Astrocyte (in vitro differentiated cells and primary cell): Measurements from ENCODE around the gene OR52A1. TPM values are rescaled to one million over a fixed set of nuclear protein-coding genes. Genes with fewer than 3 reads are reported as not detected.

Experiments
- DNase-seq: peaks from one replicate; pipeline ENCODE4 v3.0.0-alpha.2; 2010; ENCODE audit warnings: low read depth
- FAIRE-seq: peaks from 2 replicates; lab custom pipeline; 2011; peaks lifted over from hg19 to GRCh38; lab: Jason Lieb, UNC
- H2AFZ ChIP-seq: 2 replicates; pipeline ENCODE4 v1.6.0; 2012; ENCODE audit warnings: low read depth, low read length, inconsistent platforms
- H3K27ac ChIP-seq: 2 replicates; pipeline ENCODE4 v1.5.1; 2011; ENCODE audit warnings: low read depth, low read length, inconsistent platforms
- H3K27me3 ChIP-seq: 2 replicates; pipeline ENCODE4 v1.6.0; 2011; ENCODE audit warnings: low read length, inconsistent platforms; ENCODE audit not compliant: insufficient read depth
- H3K36me3 ChIP-seq: 2 replicates; pipeline ENCODE4 v1.5.1; 2011; ENCODE audit warnings: low read length, inconsistent platforms; ENCODE audit not compliant: insufficient read depth
- H3K4me1 ChIP-seq: 2 replicates; pipeline ENCODE4 v1.5.1; 2011; ENCODE audit warnings: low read length, inconsistent platforms; ENCODE audit not compliant: insufficient read depth
- H3K4me2 ChIP-seq: 2 replicates; pipeline ENCODE4 v1.6.0; 2012; ENCODE audit warnings: low read length, inconsistent platforms
- H3K4me3 ChIP-seq: 2 replicates; pipeline ENCODE4 v1.5.1; 2011; ENCODE audit warnings: low read depth, mild to moderate bottlenecking, low read length, inconsistent platforms; ENCODE audit not compliant: insufficient read depth
- H3K79me2 ChIP-seq: 2 replicates; pipeline ENCODE4 v1.6.0; 2012; ENCODE audit warnings: mild to moderate bottlenecking, low read length, inconsistent platforms; ENCODE audit not compliant: insufficient read depth
- H3K9ac ChIP-seq: 2 replicates; pipeline ENCODE4 v1.6.0; 2012; ENCODE audit warnings: mild to moderate bottlenecking, low read length, inconsistent platforms
- H3K9me3 ChIP-seq: 2 replicates; pipeline ENCODE4 v1.5.1; 2012; ENCODE audit warnings: low read depth, mild to moderate bottlenecking, low read length, inconsistent platforms; ENCODE audit not compliant: insufficient read depth
- H4K20me1 ChIP-seq: 2 replicates; pipeline ENCODE4 v1.6.0; 2012; ENCODE audit warnings: low read length, inconsistent platforms; ENCODE audit not compliant: insufficient read depth
- H3K27ac Mint-ChIP-seq: one replicate; pipeline ENCODE4 v1.8.0; 2021; ENCODE audit warnings: mild to moderate bottlenecking, mixed read lengths; ENCODE audit not compliant: unreplicated experiment
- H3K27me3 Mint-ChIP-seq: one replicate; pipeline ENCODE4 v1.8.0; 2021; ENCODE audit warnings: low read depth, mixed read lengths; ENCODE audit not compliant: unreplicated experiment
- H3K36me3 Mint-ChIP-seq: one replicate; pipeline ENCODE4 v1.8.0; 2021; ENCODE audit warnings: low read depth, mixed read lengths; ENCODE audit not compliant: unreplicated experiment
- H3K4me1 Mint-ChIP-seq: one replicate; pipeline ENCODE4 v1.8.0; 2021; ENCODE audit warnings: low read depth, mixed read lengths; ENCODE audit not compliant: unreplicated experiment
- H3K4me3 Mint-ChIP-seq: one replicate; pipeline ENCODE4 v1.8.0; 2021; ENCODE audit warnings: mild to moderate bottlenecking, moderate library complexity, mixed read lengths; ENCODE audit not compliant: unreplicated experiment
- H3K9me3 Mint-ChIP-seq: one replicate; pipeline ENCODE4 v1.8.0; 2021; ENCODE audit warnings: mild to moderate bottlenecking, mixed read lengths; ENCODE audit not compliant: unreplicated experiment
- CTCF ChIP-seq: IDR thresholded peaks from 2 replicates; pipeline ENCODE4 v1.5.1; 2011; ENCODE audit warnings: low read depth, mild to moderate bottlenecking, inconsistent platforms, low read length, moderate library complexity; ENCODE audit not compliant: insufficient read depth
- EZH2 ChIP-seq: IDR thresholded peaks from 2 replicates; pipeline ENCODE4 v1.6.1; 2012; ENCODE audit warnings: mild to moderate bottlenecking, low read length, inconsistent platforms; ENCODE audit not compliant: insufficient read depth
- total RNA-seq: library from RNA; stranded (reverse); gene quantifications from 2 replicates; pipeline ENCODE4 v1.2.1, GENCODE V29; 2021

OR52A1 gene
- total RNA-seq, 1 donor from 2014 or later, result not detected

GRCh38 chr11:5196067-5196466 lies 41.5 kb upstream of the OR52A1 start:
- no peak overlapping the region for H3K27ac ChIP-seq
- no peaks in the 10 kb centered on the region for H4K20me1 ChIP-seq
- H3K4me1 Mint-ChIP-seq, result no peaks in the 10 kb centered on the region
- TF ChIP-seq CTCF (no peak), EZH2 (no peak)
- H3K9me3 Mint-ChIP-seq, result no peaks in the 10 kb centered on the region
- H3K4me1 ChIP-seq, result no peaks in the 10 kb centered on the region
- no peak overlapping the region for H3K4me3 Mint-ChIP-seq
- H2AFZ ChIP-seq, result no peak overlapping the region
- no peaks in the 10 kb centered on the region for H3K79me2 ChIP-seq
- H3K36me3 Mint-ChIP-seq, result no peaks in the 10 kb centered on the region
- no peaks in the 10 kb centered on the region for H3K27me3 ChIP-seq
- no peak overlapping the region for H3K27ac Mint-ChIP-seq
- no peak overlapping the region for H3K4me2 ChIP-seq
- no peak overlapping the region for H3K4me3 ChIP-seq
- no peaks in the 10 kb centered on the region for H3K9me3 ChIP-seq
- H3K9ac ChIP-seq, result no peak overlapping the region
- FAIRE-seq (no peak), DNase-seq (no peak)
- no peaks in the 10 kb centered on the region for H3K36me3 ChIP-seq
- H3K27me3 Mint-ChIP-seq, result no peaks in the 10 kb centered on the region

GRCh38 chr11:5192738-5193137 lies 38.2 kb upstream of the OR52A1 start:
- H3K36me3 Mint-ChIP-seq, result no peaks in the 10 kb centered on the region
- Histone ChIP-seq H3K4me1 (no peaks in the 10 kb centered on the region), H3K9ac (no peak overlapping the region), H3K27me3 (no peaks in the 10 kb centered on the region), H3K4me2 (no peak overlapping the region), H3K4me3 (no peak overlapping the region), H3K79me2 (no peaks in the 10 kb centered on the region), H2AFZ (no peak overlapping the region), H3K9me3 (no peaks in the 10 kb centered on the region), H3K36me3 (no peaks in the 10 kb centered on the region), H3K27ac (no peak overlapping the region), H4K20me1 (no peaks in the 10 kb centered on the region)
- H3K9me3 Mint-ChIP-seq, result peaks cover 3% of the 10 kb centered on the region
- H3K27ac Mint-ChIP-seq, result no peak overlapping the region
- H3K27me3 Mint-ChIP-seq, result no peaks in the 10 kb centered on the region
- no peak overlapping the region for H3K4me3 Mint-ChIP-seq
- no peaks in the 10 kb centered on the region for H3K4me1 Mint-ChIP-seq
- DNase-seq (no peak), FAIRE-seq (no peak)
- no peak for TF ChIP-seq EZH2
- no peak for TF ChIP-seq CTCF

GRCh38 chr11:5188201-5188600 lies 33.6 kb upstream of the OR52A1 start:
- H3K27ac Mint-ChIP-seq, result no peak overlapping the region

More at GRCh38 chr11:5188201-5188600, 33.6 kb upstream of the OR52A1 start:
- no peaks in the 10 kb centered on the region for H3K27me3 ChIP-seq
- no peak overlapping the region for H3K4me2 ChIP-seq
- H3K79me2 ChIP-seq, result no peaks in the 10 kb centered on the region
- Mint-ChIP-seq H3K9me3 (peaks cover 3% of the 10 kb centered on the region), H3K4me3 (no peak overlapping the region), H3K27me3 (no peaks in the 10 kb centered on the region), H3K4me1 (no peaks in the 10 kb centered on the region), H3K36me3 (no peaks in the 10 kb centered on the region)
- no peak overlapping the region for H3K27ac ChIP-seq
- FAIRE-seq (no peak), DNase-seq (no peak)
- H4K20me1 ChIP-seq, result no peaks in the 10 kb centered on the region
- H2AFZ ChIP-seq, result no peak overlapping the region
- H3K4me1 ChIP-seq, result no peaks in the 10 kb centered on the region
- H3K9me3 ChIP-seq, result no peaks in the 10 kb centered on the region
- H3K4me3 ChIP-seq, result no peak overlapping the region
- no peak overlapping the region for H3K9ac ChIP-seq
- TF ChIP-seq EZH2 (no peak), CTCF (no peak)
- no peaks in the 10 kb centered on the region for H3K36me3 ChIP-seq
